Measurements from ENCODE around the gene DNAJC1.

Gene DNAJC1

GRCh38 chr10:21934307-21934706 lies 69.2 kb downstream of the DNAJC1 start:
- in situ Hi-C loops (cut with HindIII; ENCODE audit: low sequenced_read_pairs), result no loop called here
- TF ChIP-seq CTCF (IDR thresholded peaks at IDR 0.05; ENCODE audit: low read depth, low read length), result no peak
- peak; percentile 35 for DNase-seq (ENCODE audit: low read depth, low spot score)
- H3K4me3 ChIP-seq (ENCODE audit: low read depth, low read length), result no peak overlapping the region

- in situ Hi-C loops (cut with HindIII; ENCODE audit: low sequenced_read_pairs), result no loop called here
- no peak for DNase-seq (ENCODE audit: low read depth, low spot score)
- TF ChIP-seq CTCF (IDR thresholded peaks at IDR 0.05; ENCODE audit: low read depth, low read length), result no peak
- H3K4me3 ChIP-seq (ENCODE audit: low read depth, low read length), result no peak overlapping the region
Measured at GRCh38 chr10:21929070-21929469, 74.5 kb downstream of the DNAJC1 start.

- no peak for TF ChIP-seq CTCF (IDR thresholded peaks at IDR 0.05; ENCODE audit: low read depth, low read length)
- DNase-seq (ENCODE audit: low read depth, low spot score), result peak; percentile 61
- H3K4me3 ChIP-seq (ENCODE audit: low read depth, low read length), result no peak overlapping the region
- in situ Hi-C loops (cut with HindIII; ENCODE audit: low sequenced_read_pairs), result no loop called here
Measured at GRCh38 chr10:21927631-21928353, 75.7 kb downstream of the DNAJC1 start.

- no peak for TF ChIP-seq CTCF (IDR thresholded peaks at IDR 0.05; ENCODE audit: low read depth, low read length)
- no peak overlapping the region for H3K4me3 ChIP-seq (ENCODE audit: low read depth, low read length)
- in situ Hi-C loops (cut with HindIII; ENCODE audit: low sequenced_read_pairs), result no loop called here
- DNase-seq (ENCODE audit: low read depth, low spot score), result peak; percentile 92
Measured at GRCh38 chr10:21926949-21927348, 76.6 kb downstream of the DNAJC1 start.

- no peak for TF ChIP-seq CTCF (IDR thresholded peaks at IDR 0.05; ENCODE audit: low read depth, low read length)
- H3K4me3 ChIP-seq (ENCODE audit: low read depth, low read length), result no peak overlapping the region
- in situ Hi-C loops (cut with HindIII; ENCODE audit: low sequenced_read_pairs), result no loop called here
- DNase-seq (ENCODE audit: low read depth, low spot score), result no peak
Measured at GRCh38 chr10:21926358-21926925, 77.1 kb downstream of the DNAJC1 start.

- H3K4me3 ChIP-seq (ENCODE audit: low read depth, low read length), result no peak overlapping the region
- in situ Hi-C loops (cut with HindIII; ENCODE audit: low sequenced_read_pairs), result no loop called here
- no peak for TF ChIP-seq CTCF (IDR thresholded peaks at IDR 0.05; ENCODE audit: low read depth, low read length)
- DNase-seq (ENCODE audit: low read depth, low spot score), result no peak
Measured at GRCh38 chr10:21925851-21926250, 77.7 kb downstream of the DNAJC1 start.
